ENCODE measurements around the gene OR52B4. TPM values are rescaled to one million over a fixed set of nuclear protein-coding genes. Genes with fewer than 3 reads are reported as not detected.

Gene OR52B4
- total and polyA plus RNA-seq, 9 of the 15 experiments (the other 6 are each of a cell fraction or from before 2014, with no cell fraction given) = not detected

- TF ChIP-seq, protein P1, sequence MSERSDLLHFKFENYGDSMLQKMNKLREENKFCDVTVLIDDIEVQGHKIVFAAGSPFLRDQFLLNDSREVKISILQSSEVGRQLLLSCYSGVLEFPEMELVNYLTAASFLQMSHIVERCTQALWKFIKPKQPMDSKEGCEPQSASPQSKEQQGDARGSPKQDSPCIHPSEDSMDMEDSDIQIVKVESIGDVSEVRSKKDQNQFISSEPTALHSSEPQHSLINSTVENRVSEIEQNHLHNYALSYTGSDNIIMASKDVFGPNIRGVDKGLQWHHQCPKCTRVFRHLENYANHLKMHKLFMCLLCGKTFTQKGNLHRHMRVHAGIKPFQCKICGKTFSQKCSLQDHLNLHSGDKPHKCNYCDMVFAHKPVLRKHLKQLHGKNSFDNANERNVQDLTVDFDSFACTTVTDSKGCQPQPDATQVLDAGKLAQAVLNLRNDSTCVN (CRISPR knock-in tag; IDR thresholded peaks at IDR 0.05) = 0 out of 2 replicates have a peak, but pooled peaks have one; percentile 51
- TF ChIP-seq RBFOX2 (IDR thresholded peaks at IDR 0.05; ENCODE audit: low read depth, low read length) (0 out of 2 replicates have a peak, but pooled peaks have one; percentile 31), ELF1 (tag; IDR thresholded peaks at IDR 0.05) (peak; percentile 68), RBM17 (IDR thresholded peaks at IDR 0.05; ENCODE audit: borderline replicate concordance, low read depth, low read length) (no peak), DNMT1 (IDR thresholded peaks at IDR 0.05) (no peak), TCF7L2 (IDR thresholded peaks at IDR 0.05; ENCODE audit: low read depth, low read length) (no peak), KDM5B (IDR thresholded peaks at IDR 0.05; ENCODE audit: insufficient replicate concordance, low read depth, low read length) (no peak), POLR2AphosphoS5 (IDR thresholded peaks at IDR 0.05; ENCODE audit: control insufficient read depth, insufficient read depth, low read depth, low read length) (peak; percentile 45; the same call in 1 of the 2 replicates), ELF4 (CRISPR knock-in tag; IDR thresholded peaks at IDR 0.05) (0 out of 2 replicates have a peak, but pooled peaks have one; percentile 43), ZNF263 (CRISPR knock-in tag; IDR thresholded peaks at IDR 0.05; ENCODE audit: borderline replicate concordance) (peak; percentile 100), EP400 (IDR thresholded peaks at IDR 0.05) (no peak), ETV1 (tag; conservative IDR thresholded peaks at IDR 0.05; ENCODE audit: low read depth) (peak; percentile 82), POLR2G (IDR thresholded peaks at IDR 0.05; ENCODE audit: low read depth, low read length) (peak; percentile 48; the same call in 1 of the 2 replicates)
- TF ChIP-seq, protein P2, sequence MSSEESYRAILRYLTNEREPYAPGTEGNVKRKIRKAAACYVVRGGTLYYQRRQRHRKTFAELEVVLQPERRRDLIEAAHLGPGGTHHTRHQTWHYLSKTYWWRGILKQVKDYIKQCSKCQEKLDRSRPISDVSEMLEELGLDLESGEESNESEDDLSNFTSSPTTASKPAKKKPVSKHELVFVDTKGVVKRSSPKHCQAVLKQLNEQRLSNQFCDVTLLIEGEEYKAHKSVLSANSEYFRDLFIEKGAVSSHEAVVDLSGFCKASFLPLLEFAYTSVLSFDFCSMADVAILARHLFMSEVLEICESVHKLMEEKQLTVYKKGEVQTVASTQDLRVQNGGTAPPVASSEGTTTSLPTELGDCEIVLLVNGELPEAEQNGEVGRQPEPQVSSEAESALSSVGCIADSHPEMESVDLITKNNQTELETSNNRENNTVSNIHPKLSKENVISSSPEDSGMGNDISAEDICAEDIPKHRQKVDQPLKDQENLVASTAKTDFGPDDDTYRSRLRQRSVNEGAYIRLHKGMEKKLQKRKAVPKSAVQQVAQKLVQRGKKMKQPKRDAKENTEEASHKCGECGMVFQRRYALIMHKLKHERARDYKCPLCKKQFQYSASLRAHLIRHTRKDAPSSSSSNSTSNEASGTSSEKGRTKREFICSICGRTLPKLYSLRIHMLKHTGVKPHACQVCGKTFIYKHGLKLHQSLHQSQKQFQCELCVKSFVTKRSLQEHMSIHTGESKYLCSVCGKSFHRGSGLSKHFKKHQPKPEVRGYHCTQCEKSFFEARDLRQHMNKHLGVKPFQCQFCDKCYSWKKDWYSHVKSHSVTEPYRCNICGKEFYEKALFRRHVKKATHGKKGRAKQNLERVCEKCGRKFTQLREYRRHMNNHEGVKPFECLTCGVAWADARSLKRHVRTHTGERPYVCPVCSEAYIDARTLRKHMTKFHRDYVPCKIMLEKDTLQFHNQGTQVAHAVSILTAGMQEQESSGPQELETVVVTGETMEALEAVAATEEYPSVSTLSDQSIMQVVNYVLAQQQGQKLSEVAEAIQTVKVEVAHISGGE (CRISPR knock-in tag; IDR thresholded peaks at IDR 0.05) = peak in 1 of 3 experiments; percentile 17; a peak in 1 of 6 replicates
- TF ChIP-seq, protein P3, sequence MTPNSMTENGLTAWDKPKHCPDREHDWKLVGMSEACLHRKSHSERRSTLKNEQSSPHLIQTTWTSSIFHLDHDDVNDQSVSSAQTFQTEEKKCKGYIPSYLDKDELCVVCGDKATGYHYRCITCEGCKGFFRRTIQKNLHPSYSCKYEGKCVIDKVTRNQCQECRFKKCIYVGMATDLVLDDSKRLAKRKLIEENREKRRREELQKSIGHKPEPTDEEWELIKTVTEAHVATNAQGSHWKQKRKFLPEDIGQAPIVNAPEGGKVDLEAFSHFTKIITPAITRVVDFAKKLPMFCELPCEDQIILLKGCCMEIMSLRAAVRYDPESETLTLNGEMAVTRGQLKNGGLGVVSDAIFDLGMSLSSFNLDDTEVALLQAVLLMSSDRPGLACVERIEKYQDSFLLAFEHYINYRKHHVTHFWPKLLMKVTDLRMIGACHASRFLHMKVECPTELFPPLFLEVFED (CRISPR knock-in tag; conservative IDR thresholded peaks at IDR 0.05) = 0 out of 2 replicates have a peak, but pooled peaks have one; percentile 47
These were observed 25.1 kb upstream of the OR52B4 start, which contains the start of gene TRIM21 (continued) for GRCh38 chr11:4393209-4393857.
